Prostate gland (tissue), 2 donors: ENCODE results near the gene NOTCH1.

Experiments
- POLR2A ChIP-seq: fragments of 450-650 bp; IDR thresholded peaks from one replicate; pipeline ENCODE4 v1.6.1; 2016; ENCODE audit warnings: antibody characterized with exemption, mild to moderate bottlenecking
- POLR2AphosphoS5 ChIP-seq: sonication (generic); formaldehyde crosslinking; IDR thresholded peaks from one replicate; pipeline ENCODE4 v1.6.1; 2017; ENCODE audit warnings: antibody characterized with exemption
- TF ChIP-seq, protein P1 (sequence below), 4 experiments: fragments of 200-600 bp in 2 of 4; fragments of 450-650 bp in 2 of 4; sonication (generic) in 2 of 4; IDR thresholded peaks; 1 replicate in 3 of 4; 2 replicates in 1 of 4; pipeline ENCODE4 v1.5.1; 2016 to 2019; ENCODE audit warnings: antibody characterized with exemption in 4 of 4, mild to moderate bottlenecking in 2 of 4, moderate library complexity in 2 of 4

DNA sequence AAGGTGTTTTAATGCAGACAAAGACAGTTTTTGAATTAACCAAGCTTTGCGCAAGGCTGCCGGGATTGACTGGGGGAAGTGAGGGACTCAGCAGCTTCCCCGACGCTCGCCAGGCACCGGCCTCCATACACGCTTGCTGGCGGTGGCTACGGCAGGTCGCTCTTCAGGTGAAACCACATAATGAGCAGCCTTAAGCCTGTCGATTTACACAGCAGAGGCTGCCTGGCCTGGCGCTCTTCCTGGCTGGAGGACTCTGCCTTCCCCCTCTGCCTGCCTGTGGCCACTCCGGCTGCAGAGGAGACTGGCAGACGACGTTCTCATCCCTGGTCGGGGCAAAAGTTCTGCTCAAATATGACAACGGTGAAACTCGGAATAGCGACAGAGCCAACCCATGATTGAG lies 9.0 kb upstream of the NOTCH1 start:
- TF ChIP-seq POLR2A (no peak), POLR2AphosphoS5 (peak; percentile 30)
- TF ChIP-seq, protein P1, sequence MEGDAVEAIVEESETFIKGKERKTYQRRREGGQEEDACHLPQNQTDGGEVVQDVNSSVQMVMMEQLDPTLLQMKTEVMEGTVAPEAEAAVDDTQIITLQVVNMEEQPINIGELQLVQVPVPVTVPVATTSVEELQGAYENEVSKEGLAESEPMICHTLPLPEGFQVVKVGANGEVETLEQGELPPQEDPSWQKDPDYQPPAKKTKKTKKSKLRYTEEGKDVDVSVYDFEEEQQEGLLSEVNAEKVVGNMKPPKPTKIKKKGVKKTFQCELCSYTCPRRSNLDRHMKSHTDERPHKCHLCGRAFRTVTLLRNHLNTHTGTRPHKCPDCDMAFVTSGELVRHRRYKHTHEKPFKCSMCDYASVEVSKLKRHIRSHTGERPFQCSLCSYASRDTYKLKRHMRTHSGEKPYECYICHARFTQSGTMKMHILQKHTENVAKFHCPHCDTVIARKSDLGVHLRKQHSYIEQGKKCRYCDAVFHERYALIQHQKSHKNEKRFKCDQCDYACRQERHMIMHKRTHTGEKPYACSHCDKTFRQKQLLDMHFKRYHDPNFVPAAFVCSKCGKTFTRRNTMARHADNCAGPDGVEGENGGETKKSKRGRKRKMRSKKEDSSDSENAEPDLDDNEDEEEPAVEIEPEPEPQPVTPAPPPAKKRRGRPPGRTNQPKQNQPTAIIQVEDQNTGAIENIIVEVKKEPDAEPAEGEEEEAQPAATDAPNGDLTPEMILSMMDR (IDR thresholded peaks at IDR 0.05) = no peak
